ENCODE data around the gene GUCD1.

Gene GUCD1

GRCh38 chr22:24592058-24592850 is 37.3 kb upstream of the GUCD1 start:
- TF ChIP-seq CTCF (IDR thresholded peaks at IDR 0.05; ENCODE audit: borderline replicate concordance, control extremely low read depth, extremely low read depth, insufficient read depth, missing control alignments), result no peak
- in situ Hi-C loops (cut with MboI; ENCODE audit: low sequenced_read_pairs, unreplicated experiment), result no loop called here
- peak; percentile 64 for DNase-seq (ENCODE audit: low spot score)

- no peak for TF ChIP-seq CTCF (IDR thresholded peaks at IDR 0.05; ENCODE audit: borderline replicate concordance, control extremely low read depth, extremely low read depth, insufficient read depth, missing control alignments)
- in situ Hi-C loops (cut with MboI; ENCODE audit: low sequenced_read_pairs, unreplicated experiment), result no loop called here
- DNase-seq (ENCODE audit: low spot score), result no peak
These were observed 36.4 kb upstream of the GUCD1 start for GRCh38 chr22:24591286-24591830.

- in situ Hi-C loops (cut with MboI; ENCODE audit: low sequenced_read_pairs, unreplicated experiment), result no loop called here
These were observed 35.7 kb upstream of the GUCD1 start for GRCh38 chr22:24590596-24591173.

GRCh38 chr22:24589518-24590030 is 34.6 kb upstream of the GUCD1 start:
- no peak for DNase-seq (ENCODE audit: low spot score)
- in situ Hi-C loops (cut with MboI; ENCODE audit: low sequenced_read_pairs, unreplicated experiment), result no loop called here
- no peak for TF ChIP-seq CTCF (IDR thresholded peaks at IDR 0.05; ENCODE audit: borderline replicate concordance, control extremely low read depth, extremely low read depth, insufficient read depth, missing control alignments)

More at GRCh38 chr22:24590596-24591173, 35.7 kb upstream of the GUCD1 start:
- DNase-seq (ENCODE audit: low spot score), result no peak
- TF ChIP-seq CTCF (IDR thresholded peaks at IDR 0.05; ENCODE audit: borderline replicate concordance, control extremely low read depth, extremely low read depth, insufficient read depth, missing control alignments), result no peak

GRCh38 chr22:24588757-24589481 is 34.0 kb upstream of the GUCD1 start:
- in situ Hi-C loops (cut with MboI; ENCODE audit: low sequenced_read_pairs, unreplicated experiment), result no loop called here
- DNase-seq (ENCODE audit: low spot score), result no peak
- TF ChIP-seq CTCF (IDR thresholded peaks at IDR 0.05; ENCODE audit: borderline replicate concordance, control extremely low read depth, extremely low read depth, insufficient read depth, missing control alignments), result no peak

GRCh38 chr22:24588381-24588756 is 33.4 kb upstream of the GUCD1 start:
- in situ Hi-C loops (cut with MboI; ENCODE audit: low sequenced_read_pairs, unreplicated experiment), result no loop called here
- DNase-seq (ENCODE audit: low spot score), result no peak
- TF ChIP-seq CTCF (IDR thresholded peaks at IDR 0.05; ENCODE audit: borderline replicate concordance, control extremely low read depth, extremely low read depth, insufficient read depth, missing control alignments), result no peak

Data from GM13976 (cell line).